ENCODE results near the gene PHLDA1. TPM values are rescaled to one million over a fixed set of nuclear protein-coding genes. Genes with fewer than 3 reads are reported as not detected.

The PHLDA1 gene
- total and polyA plus RNA-seq, 2 of the 13 experiments (the other 11 are each of a cell fraction or from before 2014, with no cell fraction given) = 33.8 to 41.0 TPM

GRCh38 chr12:75977952-75978671 lies 53.5 kb downstream of the PHLDA1 start (continued):
- TF ChIP-seq PAXIP1 (CRISPR knock-in tag; conservative IDR thresholded peaks at IDR 0.05) (peak; percentile 99), CC2D1A (CRISPR knock-in tag; IDR thresholded peaks at IDR 0.05) (no peak), ZMAT3 (CRISPR knock-in tag; conservative IDR thresholded peaks at IDR 0.05) (no peak), ZNF430 (CRISPR knock-in tag; IDR thresholded peaks at IDR 0.05) (peak; percentile 34; the same call in 1 of the 2 replicates), SSRP1 (CRISPR knock-in tag; IDR thresholded peaks at IDR 0.05) (peak; percentile 36; the same call in 1 of the 2 replicates), PRDM4 (CRISPR knock-in tag; IDR thresholded peaks at IDR 0.05; ENCODE audit: borderline replicate concordance) (no peak), ZNF574 (CRISPR knock-in tag; IDR thresholded peaks at IDR 0.05) (peak; percentile 71), UBTF (CRISPR knock-in tag; IDR thresholded peaks at IDR 0.05) (no peak), ZFY (CRISPR knock-in tag; IDR thresholded peaks at IDR 0.05) (peak; percentile 60), ZNF562 (CRISPR knock-in tag; IDR thresholded peaks at IDR 0.05; ENCODE audit: borderline replicate concordance) (no peak), PRDM10 (CRISPR knock-in tag; IDR thresholded peaks at IDR 0.05; ENCODE audit: low read depth) (peak; percentile 65; the same call in 1 of the 2 replicates), MTA3 (CRISPR knock-in tag; IDR thresholded peaks at IDR 0.05) (no peak), ZNF546 (CRISPR knock-in tag; conservative IDR thresholded peaks at IDR 0.05) (no peak), NBN (conservative IDR thresholded peaks at IDR 0.05) (no peak)
